GM21786 (cell line): ENCODE measurements around the gene IQCH.
"Not testable (repeated sequence)": the region's sequence is repeated elsewhere in the genome, so short reads cannot be mapped to it uniquely, and the experiment has no call there.

Experiments used
- ATAC-seq: cut with Tn5 transposase; IDR thresholded peaks from one replicate; pipeline ENCODE4 v1.9.1; 2021; ENCODE audit not compliant: unreplicated experiment

IQCH gene

GRCh38 chr15:67244971-67245478 is 9.6 kb upstream of the IQCH start:
- no peak for ATAC-seq

GRCh38 chr15:67246606-67247005 is 8.0 kb upstream of the IQCH start:
- ATAC-seq: not testable (repeated sequence)

GRCh38 chr15:67248011-67248505 is 6.5 kb upstream of the IQCH start:
- ATAC-seq: no peak

- no peak for ATAC-seq
These were observed 4.8 kb upstream of the IQCH start for GRCh38 chr15:67249830-67250229.

- ATAC-seq: no peak
These were observed 3.3 kb upstream of the IQCH start for GRCh38 chr15:67251318-67251717.

GRCh38 chr15:67253101-67253500 is 1.5 kb upstream of the IQCH start:
- ATAC-seq: no peak

- no peak for ATAC-seq
These were observed 893 bp upstream of the IQCH start for GRCh38 chr15:67253549-67254237.

- ATAC-seq: no peak
These were observed 1.5 kb downstream of the IQCH start for GRCh38 chr15:67256051-67256450.

GRCh38 chr15:67258412-67258811 is 3.8 kb downstream of the IQCH start:
- not testable (repeated sequence) for ATAC-seq

- no peak for ATAC-seq
These were observed 4.8 kb downstream of the IQCH start for GRCh38 chr15:67259379-67259778.

- no peak for ATAC-seq
These were observed 5.2 kb downstream of the IQCH start for GRCh38 chr15:67259806-67260205.

- ATAC-seq: no peak
These were observed 12.3 kb downstream of the IQCH start for GRCh38 chr15:67266870-67267269.

- no peak for ATAC-seq
These were observed 12.9 kb downstream of the IQCH start for GRCh38 chr15:67267440-67267839.

GRCh38 chr15:67267951-67268941 is 13.7 kb downstream of the IQCH start:
- no peak for ATAC-seq

GRCh38 chr15:67274236-67274635 is 19.6 kb downstream of the IQCH start:
- no peak for ATAC-seq

GRCh38 chr15:67276666-67277065 is 22.1 kb downstream of the IQCH start:
- ATAC-seq: no peak

- no peak for ATAC-seq
These were observed 25.6 kb downstream of the IQCH start for GRCh38 chr15:67280217-67280616.

- ATAC-seq: no peak
These were observed 27.1 kb downstream of the IQCH start for GRCh38 chr15:67281714-67282113.

GRCh38 chr15:67285625-67286024 is 31.0 kb downstream of the IQCH start:
- ATAC-seq: not testable (repeated sequence)

GRCh38 chr15:67286400-67286799 is 31.8 kb downstream of the IQCH start:
- not testable (repeated sequence) for ATAC-seq

- ATAC-seq: no peak
These were observed 35.7 kb downstream of the IQCH start for GRCh38 chr15:67290319-67290718.

- ATAC-seq: no peak
These were observed 41.6 kb downstream of the IQCH start for GRCh38 chr15:67296188-67296587.
